HuH-7.5 (cell line): Measurements from ENCODE around the gene SLC5A4.
"Not testable (repeated sequence)": the region's sequence is repeated elsewhere in the genome, so short reads cannot be mapped to it uniquely, and the experiment has no call there.

Experiments
- DNase-seq: peaks from one replicate; pipeline ENCODE4 v3.0.0; 2011; ENCODE audit warnings: low spot score

SLC5A4 gene

GRCh38 chr22:32199961-32200360 is 55.2 kb downstream of the SLC5A4 start:
- no peak for DNase-seq

- no peak for DNase-seq
These were observed 55.8 kb downstream of the SLC5A4 start for GRCh38 chr22:32199341-32199740.

GRCh38 chr22:32197553-32198226 is 57.5 kb downstream of the SLC5A4 start:
- DNase-seq = not testable (repeated sequence)

GRCh38 chr22:32195900-32196299 is 59.2 kb downstream of the SLC5A4 start:
- not testable (repeated sequence) for DNase-seq

GRCh38 chr22:32193346-32193745 is 61.8 kb downstream of the SLC5A4 start:
- DNase-seq = not testable (repeated sequence)

GRCh38 chr22:32191021-32191420 is 64.1 kb downstream of the SLC5A4 start:
- not testable (repeated sequence) for DNase-seq

GRCh38 chr22:32185821-32186220 is 69.3 kb downstream of the SLC5A4 start:
- no peak for DNase-seq

- no peak for DNase-seq
These were observed 71.5 kb downstream of the SLC5A4 start for GRCh38 chr22:32183625-32184024.

GRCh38 chr22:32181043-32181442 is 74.1 kb downstream of the SLC5A4 start:
- no peak for DNase-seq

GRCh38 chr22:32177221-32177765 is 77.9 kb downstream of the SLC5A4 start:
- no peak for DNase-seq

GRCh38 chr22:32175683-32176644 is 79.2 kb downstream of the SLC5A4 start:
- DNase-seq = no peak

GRCh38 chr22:32175115-32175514 is 80.0 kb downstream of the SLC5A4 start:
- no peak for DNase-seq
